B cell (primary cell): Measurements from ENCODE around the gene SLC26A3. TPM values are rescaled to one million over a fixed set of nuclear protein-coding genes. Genes with fewer than 3 reads are reported as not detected.

Experiments
- ATAC-seq: fragments of 200-7000 bp; cut with Tn5 transposase; one replicate; pipeline ENCODE4 v1.10.0; 2021; ENCODE audit warnings: low read depth, mild to moderate bottlenecking, moderate number of reproducible peaks, moderate library complexity
- CTCF ChIA-PET: fragments of 350-600 bp; sonication (Branson Sonifier 250); formaldehyde crosslinking; loops from one replicate; lab custom pipeline; 2021; ENCODE audit warnings: antibody characterized with exemption, inconsistent platforms; lab: Charles Lee
- POLR2A ChIA-PET: fragments of 350-600 bp; sonication (Branson Sonifier 250); formaldehyde crosslinking; loops from one replicate; lab custom pipeline; 2021; ENCODE audit warnings: antibody characterized with exemption; lab: Charles Lee
- DNase-seq: peaks from one replicate; pipeline ENCODE4 v3.0.0; 2013
- H2AFZ ChIP-seq: 2 replicates; pipeline ENCODE4 v1.6.1; 2012; ENCODE audit warnings: mild to moderate bottlenecking, low read depth, low read length; ENCODE audit not compliant: insufficient read depth, poor library complexity, severe bottlenecking
- H3K27ac ChIP-seq, 2 donors: 1 replicate in 1 of 2; 2 replicates in 1 of 2; pipeline ENCODE4 v1.5.1; 2012 to 2013; ENCODE audit warnings: low read length in 2 of 2, mild to moderate bottlenecking in 2 of 2, moderate library complexity in 1 of 2
- H3K27me3 ChIP-seq, 4 experiments: fragments of 200-600 bp in 1 of 4; sonication (generic) in 1 of 4; replicated peaks in 1 of 4; 1 replicate in 2 of 4; 2 replicates in 2 of 4; pipeline versions ENCODE4 v1.6.1 to v1.7.0; 2013 to 2016; ENCODE audit warnings: low read length in 3 of 4, mild to moderate bottlenecking in 2 of 4, mixed read lengths in 1 of 4, moderate library complexity in 1 of 4; ENCODE audit not compliant: insufficient read depth in 4 of 4, control insufficient read depth in 3 of 4; ENCODE audit errors: control extremely low read depth in 1 of 4
- H3K36me3 ChIP-seq, 2 experiments: replicated peaks in 1 of 2; 1 replicate in 1 of 2; 2 replicates in 1 of 2; pipeline versions ENCODE4 v1.6.1 to v1.7.1; 2013; ENCODE audit warnings: low read length in 1 of 2; ENCODE audit not compliant: insufficient read depth in 2 of 2, control insufficient read depth in 1 of 2; ENCODE audit errors: control extremely low read depth in 1 of 2, extremely low read depth in 1 of 2
- H3K4me1 ChIP-seq, 2 donors: fragments of 200-600 bp in 1 of 2; sonication (generic) in 1 of 2; 1 replicate in 1 of 2; 2 replicates in 1 of 2; pipeline versions ENCODE4 v1.5.1 to v1.6.1; 2013 to 2017; ENCODE audit warnings: low read length in 2 of 2; ENCODE audit not compliant: control insufficient read depth in 2 of 2, insufficient read depth in 2 of 2
- H3K4me2 ChIP-seq: replicated peaks from 2 replicates; pipeline ENCODE3; 2012; ENCODE audit warnings: mild to moderate bottlenecking, low read depth, low read length; ENCODE audit not compliant: poor library complexity, severe bottlenecking
- H3K4me3 ChIP-seq, 5 experiments: fragments of 200-600 bp in 1 of 5; sonication (generic) in 1 of 5; 1 replicate in 3 of 5; 2 replicates in 2 of 5; pipeline versions ENCODE4 v1.5.1 to v1.7.0; 2011 to 2016; ENCODE audit warnings: low read length in 4 of 5, mild to moderate bottlenecking in 4 of 5, low read depth in 2 of 5, control low read depth in 1 of 5, moderate library complexity in 1 of 5; ENCODE audit not compliant: insufficient read depth in 1 of 5; ENCODE audit errors: control extremely low read depth in 1 of 5, extremely low read depth in 1 of 5
- H3K79me2 ChIP-seq: fragments of 200-600 bp; sonication (generic); one replicate; pipeline ENCODE4 v1.6.0; 2016; ENCODE audit warnings: low read length; ENCODE audit not compliant: control insufficient read depth, insufficient read depth
- H3K9ac ChIP-seq: fragments of 200-600 bp; sonication (generic); 2 replicates; pipeline ENCODE4 v1.6.1; 2017; ENCODE audit warnings: mild to moderate bottlenecking, low read length, moderate library complexity
- H3K9me3 ChIP-seq, 3 donors: one replicate each; pipeline versions ENCODE4 v1.6.1 to v1.7.1; 2013; ENCODE audit warnings: low read length in 2 of 3; ENCODE audit not compliant: control insufficient read depth in 2 of 3, insufficient read depth in 1 of 3; ENCODE audit errors: control extremely low read depth in 1 of 3
- H4K20me1 ChIP-seq: 2 replicates; pipeline ENCODE4 v1.6.0; 2012; ENCODE audit warnings: mild to moderate bottlenecking, low read length; ENCODE audit not compliant: insufficient read depth, control insufficient read depth, poor library complexity, severe bottlenecking
- H3K27ac Mint-ChIP-seq: one replicate; pipeline ENCODE4 v1.8.0; 2021; ENCODE audit warnings: mixed read lengths
- H3K27me3 Mint-ChIP-seq: one replicate; pipeline ENCODE4 v1.8.0; 2021; ENCODE audit warnings: mixed read lengths
- H3K4me1 Mint-ChIP-seq: one replicate; pipeline ENCODE4 v1.8.0; 2021; ENCODE audit warnings: mixed read lengths
- H3K4me3 Mint-ChIP-seq: one replicate; pipeline ENCODE4 v1.8.0; 2021; ENCODE audit warnings: mixed read lengths
- H3K9me3 Mint-ChIP-seq: one replicate; pipeline ENCODE4 v1.8.0; 2022; ENCODE audit warnings: mixed read lengths; ENCODE audit not compliant: insufficient read depth
- CTCF ChIP-seq: fragments of 200-600 bp; IDR thresholded peaks from one replicate; pipeline ENCODE4 v1.8.0; 2022; ENCODE audit warnings: antibody characterized with exemption, mild to moderate bottlenecking
- EZH2 ChIP-seq: IDR thresholded peaks from 2 replicates; pipeline ENCODE4 v1.6.1; 2012; ENCODE audit warnings: borderline replicate concordance, low read depth, mild to moderate bottlenecking, moderate library complexity, low read length; ENCODE audit not compliant: insufficient read depth, poor library complexity, severe bottlenecking
- WGBS: methylation state at CpG from one replicate; pipeline ENCODE4 v1.1.5; 2013; ENCODE audit warnings: missing lambda C conversion rate; ENCODE audit not compliant: insufficient coverage; 5-methylcytosine and 5-hydroxymethylcytosine counted together
- intact Hi-C: fragments of 100-400 bp; cut with micrococcal nuclease; formaldehyde crosslinking; loops from one replicate; pipeline ENCODE4 v1.10.0; 2022
- polyA plus RNA-seq: library from polyadenylated mRNA; depleted of rRNA; stranded (reverse); fragments of >200 nt; gene quantifications from 2 replicates; pipeline ENCODE4 v1.2.3, GENCODE V29; 2012
- total RNA-seq, 2 donors: library from RNA; stranded (reverse); fragments of 120-200 nt in 1 of 2; gene quantifications; 1 replicate in 1 of 2; 2 replicates in 1 of 2; pipeline versions ENCODE4 v1.2.3 to v1.2.4, GENCODE V29; 2013 to 2022

SLC26A3 gene
- total and polyA plus RNA-seq, 2 donors (not counting 1 experiment from before 2014, with no cell fraction given) = not detected

- Histone ChIP-seq H3K4me1 (no peaks in the 10 kb centered on the region), H3K9me3 (no peaks in the 10 kb centered on the region), H4K20me1 (no peaks in the 10 kb centered on the region), H2AFZ (no peak overlapping the region), H3K27ac (no peak overlapping the region), H3K27me3 (peaks cover 0 to 5% (median 0%) of the 10 kb centered on the region in 4 experiments), H3K36me3 (no peaks in the 10 kb centered on the region), H3K79me2 (no peaks in the 10 kb centered on the region), H3K4me2 (no peak overlapping the region), H3K4me3 (no peak overlapping the region), H3K9ac (no peak overlapping the region)
- Mint-ChIP-seq H3K4me1 (no peaks in the 10 kb centered on the region), H3K9me3 (no peaks in the 10 kb centered on the region), H3K27ac (no peak overlapping the region), H3K4me3 (no peak overlapping the region), H3K27me3 (peaks cover 24% of the 10 kb centered on the region)
- POLR2A ChIA-PET = no interaction called here
- CTCF ChIA-PET = no interaction called here
- ATAC-seq (no peak), DNase-seq (no peak)
- WGBS = no CpG with 5 or more reads among the region's 1 CpG
- intact Hi-C loops = no loop called here
- TF ChIP-seq EZH2 = no peak
- no peak for TF ChIP-seq CTCF
Measured at GRCh38 chr7:107837145-107837512, 34.1 kb upstream of the SLC26A3 start.

- no peak for DNase-seq
- H3K27ac ChIP-seq = no peak overlapping the region
- ChIA-PET CTCF (no interaction called here), POLR2A (no interaction called here)
- no peak overlapping the region for H3K4me3 ChIP-seq
- Mint-ChIP-seq H3K27me3 (peaks cover 27% of the 10 kb centered on the region), H3K27ac (no peak overlapping the region), H3K4me1 (no peaks in the 10 kb centered on the region), H3K4me3 (no peak overlapping the region), H3K9me3 (no peaks in the 10 kb centered on the region)
- H3K4me2 ChIP-seq = no peak overlapping the region
- H3K79me2 ChIP-seq = no peaks in the 10 kb centered on the region
- no peaks in the 10 kb centered on the region for H3K9me3 ChIP-seq
- no peak overlapping the region for H2AFZ ChIP-seq
- intact Hi-C loops = no loop called here
- peaks cover 0 to 5% (median 0%) of the 10 kb centered on the region in 4 experiments for H3K27me3 ChIP-seq
- no peak for ATAC-seq
- WGBS = 59% methylated on average over 8 of the region's 10 CpGs
- H3K36me3 ChIP-seq = no peaks in the 10 kb centered on the region
- no peaks in the 10 kb centered on the region for H3K4me1 ChIP-seq
- H3K9ac ChIP-seq = no peak overlapping the region
- H4K20me1 ChIP-seq = no peaks in the 10 kb centered on the region
- TF ChIP-seq EZH2 (no peak), CTCF (no peak)
Measured at GRCh38 chr7:107836237-107837144, 33.5 kb upstream of the SLC26A3 start.
